H9 (cell line): ENCODE results near the gene ELANE. TPM values are rescaled to one million over a fixed set of nuclear protein-coding genes. Genes with fewer than 3 reads are reported as not detected.

ENCODE experiments used
- DNase-seq: peaks from one replicate; pipeline ENCODE4 v3.0.0-alpha.2; 2017
- H2AFZ ChIP-seq: one replicate; pipeline ENCODE4 v1.6.1; 2013; ENCODE audit warnings: mild to moderate bottlenecking, low read length, control low read depth, moderate library complexity
- H2AK5ac ChIP-seq: 2 replicates; pipeline ENCODE4 v1.6.1; 2013; ENCODE audit warnings: low read length, control low read depth, mixed read lengths; ENCODE audit not compliant: insufficient read length
- H2BK120ac ChIP-seq: one replicate; pipeline ENCODE4 v1.6.1; 2013; ENCODE audit warnings: low read depth, mild to moderate bottlenecking, low read length, control low read depth, inconsistent platforms; ENCODE audit not compliant: poor library complexity, severe bottlenecking
- H2BK12ac ChIP-seq: 2 replicates; pipeline ENCODE4 v1.6.1; 2013; ENCODE audit warnings: low read length, control low read depth, mixed read lengths, low read depth; ENCODE audit not compliant: insufficient read length
- H2BK15ac ChIP-seq: 2 replicates; pipeline ENCODE4 v1.6.1; 2013; ENCODE audit warnings: low read depth, low read length, control low read depth
- H2BK20ac ChIP-seq: one replicate; pipeline ENCODE4 v1.6.1; 2013; ENCODE audit warnings: low read depth, mild to moderate bottlenecking, low read length, control low read depth, inconsistent platforms; ENCODE audit not compliant: poor library complexity, severe bottlenecking
- H2BK5ac ChIP-seq: 2 replicates; pipeline ENCODE4 v1.6.1; 2013; ENCODE audit warnings: low read length, control low read depth, mixed read lengths; ENCODE audit not compliant: insufficient read length
- H3K14ac ChIP-seq: 2 replicates; pipeline ENCODE4 v1.6.1; 2013; ENCODE audit warnings: low read length, control low read depth; ENCODE audit not compliant: insufficient read depth
- H3K18ac ChIP-seq: 2 replicates; pipeline ENCODE4 v1.6.1; 2013; ENCODE audit warnings: low read depth, mild to moderate bottlenecking, mixed read lengths, low read length, control low read depth; ENCODE audit not compliant: insufficient read length
- H3K23ac ChIP-seq: 2 replicates; pipeline ENCODE4 v1.6.1; 2013; ENCODE audit warnings: low read length, control low read depth, mixed read lengths, low read depth; ENCODE audit not compliant: insufficient read length
- H3K23me2 ChIP-seq: 2 replicates; pipeline ENCODE4 v1.6.1; 2013; ENCODE audit warnings: low read depth, mild to moderate bottlenecking, mixed read lengths, low read length, control low read depth; ENCODE audit not compliant: insufficient read length, poor library complexity, severe bottlenecking
- H3K27ac ChIP-seq: 2 replicates; pipeline ENCODE4 v1.5.1; 2013; ENCODE audit warnings: low read length, control low read depth, mixed read lengths, low read depth; ENCODE audit not compliant: insufficient read length
- H3K27me3 ChIP-seq: 2 replicates; pipeline ENCODE4 v1.6.1; 2013; ENCODE audit warnings: low read length, control low read depth, inconsistent platforms; ENCODE audit not compliant: insufficient read depth
- H3K4ac ChIP-seq: 2 replicates; pipeline ENCODE4 v1.6.1; 2013; ENCODE audit warnings: low read depth, mild to moderate bottlenecking, control low read depth, inconsistent platforms, low read length, moderate library complexity
- H3K4me1 ChIP-seq: 2 replicates; pipeline ENCODE4 v1.6.1; 2013; ENCODE audit warnings: low read length, control low read depth, inconsistent platforms; ENCODE audit not compliant: insufficient read depth
- H3K4me2 ChIP-seq: 2 replicates; pipeline ENCODE4 v1.6.1; 2013; ENCODE audit warnings: low read length, control low read depth, mixed read lengths; ENCODE audit not compliant: insufficient read length, insufficient read depth
- H3K56ac ChIP-seq: 2 replicates; pipeline ENCODE4 v1.6.1; 2013; ENCODE audit warnings: low read depth, mild to moderate bottlenecking, mixed read lengths, low read length, control low read depth; ENCODE audit not compliant: insufficient read length
- H3K79me1 ChIP-seq: 2 replicates; pipeline ENCODE4 v1.6.1; 2013; ENCODE audit warnings: low read depth, mild to moderate bottlenecking, moderate library complexity, low read length, control low read depth, inconsistent platforms; ENCODE audit not compliant: insufficient read depth, poor library complexity, severe bottlenecking
- H3K79me2 ChIP-seq: 2 replicates; pipeline ENCODE4 v1.6.1; 2013; ENCODE audit warnings: low read length, control low read depth, inconsistent platforms; ENCODE audit not compliant: insufficient read depth
- H3K9ac ChIP-seq: 2 replicates; pipeline ENCODE4 v1.6.1; 2013; ENCODE audit warnings: low read length, control low read depth, mixed read lengths; ENCODE audit not compliant: insufficient read length; ENCODE audit errors: extremely low read depth
- H3K9me3 ChIP-seq: one replicate; pipeline ENCODE4 v1.6.1; 2013; ENCODE audit warnings: low read depth, low read length, inconsistent platforms; ENCODE audit not compliant: control insufficient read depth
- H3T11ph ChIP-seq: one replicate; pipeline ENCODE4 v1.6.1; 2013; ENCODE audit warnings: mild to moderate bottlenecking, low read length, control low read depth, inconsistent platforms
- H4K20me1 ChIP-seq: one replicate; pipeline ENCODE4 v1.6.1; 2013; ENCODE audit not compliant: control insufficient read depth, insufficient read length, insufficient read depth
- H4K5ac ChIP-seq: 2 replicates; pipeline ENCODE4 v1.6.1; 2013; ENCODE audit warnings: low read depth, mild to moderate bottlenecking, mixed read lengths, low read length, control low read depth; ENCODE audit not compliant: insufficient read length
- H4K8ac ChIP-seq: replicated peaks from 2 replicates; pipeline ENCODE4 v1.6.1; 2013; ENCODE audit warnings: low read length, control low read depth, mixed read lengths, low read depth; ENCODE audit not compliant: insufficient read length
- H4K91ac ChIP-seq: 2 replicates; pipeline ENCODE4 v1.6.1; 2013; ENCODE audit warnings: low read depth, mild to moderate bottlenecking, moderate library complexity, mixed read lengths, low read length, control low read depth; ENCODE audit not compliant: insufficient read length
- H3K27ac Mint-ChIP-seq, 3 experiments: 2 replicates in 2 of 3; 3 replicates in 1 of 3; pipeline ENCODE4 v1.8.0; 2020 to 2021; ENCODE audit warnings: mixed read lengths in 3 of 3, mild to moderate bottlenecking in 1 of 3, moderate library complexity in 1 of 3
- H3K27me3 Mint-ChIP-seq: 2 replicates; pipeline ENCODE4 v1.8.0; 2021; ENCODE audit warnings: low read depth, mild to moderate bottlenecking, moderate library complexity, mixed read lengths
- H3K36me3 Mint-ChIP-seq, 3 experiments: 2 replicates in 2 of 3; 3 replicates in 1 of 3; pipeline ENCODE4 v1.8.0; 2020 to 2021; ENCODE audit warnings: low read depth in 3 of 3, mixed read lengths in 3 of 3; ENCODE audit not compliant: insufficient read depth in 1 of 3
- H3K4me1 Mint-ChIP-seq, 2 experiments: 2 replicates each; pipeline ENCODE4 v1.8.0; 2020; ENCODE audit warnings: mixed read lengths in 2 of 2
- H3K4me3 Mint-ChIP-seq, 2 experiments: 2 replicates in 1 of 2; 3 replicates in 1 of 2; pipeline ENCODE4 v1.8.0; 2020 to 2021; ENCODE audit warnings: mild to moderate bottlenecking in 2 of 2, mixed read lengths in 2 of 2, moderate library complexity in 1 of 2
- H3K9me3 Mint-ChIP-seq, 2 experiments: 2 replicates in 1 of 2; 3 replicates in 1 of 2; pipeline ENCODE4 v1.8.0; 2020; ENCODE audit warnings: mild to moderate bottlenecking in 2 of 2, mixed read lengths in 2 of 2, moderate library complexity in 1 of 2
- CTCF ChIP-seq: fragments of 200-600 bp; sonication (generic); conservative IDR thresholded peaks from 3 replicates; pipeline ENCODE4 v1.8.0; 2021; ENCODE audit warnings: antibody characterized with exemption, mild to moderate bottlenecking
- WGBS: extraction: QIAGEN DNeasy Blood & Tissue Kit; methylation state at CpG from one replicate; pipeline ENCODE4 v1.1.7; 2013; ENCODE audit warnings: missing lambda C conversion rate, low lambda C conversion rate, mixed read lengths; ENCODE audit not compliant: insufficient read length; ENCODE audit errors: extremely low coverage; 5-methylcytosine and 5-hydroxymethylcytosine counted together
- total RNA-seq: library from RNA; stranded (reverse); gene quantifications from 2 replicates; pipeline ENCODE4 v1.2.1, GENCODE V29; 2021

ELANE gene
- total RNA-seq, 1 experiment from 2014 or later, result not detected

- WGBS, result no CpG with 5 or more reads among the region's 11 CpGs
- Histone ChIP-seq H3K9me3 (no peaks in the 10 kb centered on the region), H3K23me2 (no peaks in the 10 kb centered on the region), H2BK5ac (no peak overlapping the region), H3K18ac (no peak overlapping the region), H2BK120ac (no peak overlapping the region), H3K56ac (no peak overlapping the region), H2BK20ac (no peak overlapping the region), H3K27me3 (no peaks in the 10 kb centered on the region), H3K4ac (no peak overlapping the region), H3K79me2 (no peaks in the 10 kb centered on the region), H2AFZ (no peak overlapping the region), H3K14ac (no peak overlapping the region), H4K91ac (no peak overlapping the region), H3K9ac (no peak overlapping the region), H3T11ph (no peak overlapping the region), H3K79me1 (no peaks in the 10 kb centered on the region), H4K5ac (no peak overlapping the region), H2BK15ac (no peak overlapping the region), H2BK12ac (no peak overlapping the region), H3K4me2 (no peak overlapping the region), H3K27ac (no peak overlapping the region), H3K4me1 (no peaks in the 10 kb centered on the region; the same call in 1 of the 2 replicates), H4K20me1 (no peaks in the 10 kb centered on the region), H2AK5ac (no peak overlapping the region), H4K8ac (no peak overlapping the region), H3K23ac (no peak overlapping the region)
- peaks cover 7 to 14% of the 10 kb centered on the region in 2 experiments for H3K4me1 Mint-ChIP-seq
- H3K27ac Mint-ChIP-seq, result no peak overlapping the region
- H3K36me3 Mint-ChIP-seq, result no peaks in the 10 kb centered on the region; a peak in 1 of 7 replicates
- no peaks in the 10 kb centered on the region for H3K9me3 Mint-ChIP-seq
- DNase-seq, result no peak
- H3K4me3 Mint-ChIP-seq, result no peak overlapping the region
- TF ChIP-seq CTCF, result no peak
- H3K27me3 Mint-ChIP-seq, result peaks cover 8% of the 10 kb centered on the region
These were observed 24.8 kb upstream of the ELANE start for GRCh38 chr19:827314-827709.
